Neuronal stem cell (in vitro differentiated cells): ENCODE data around the gene PPM1G.
"Not testable (repeated sequence)": the region's sequence is repeated elsewhere in the genome, so short reads cannot be mapped to it uniquely, and the experiment has no call there.

ENCODE experiments used
- DNase-seq: peaks from one replicate; pipeline ENCODE4 v3.0.0-alpha.2; 2013; ENCODE audit warnings: low spot score
- H2AFZ ChIP-seq: one replicate; pipeline ENCODE4 v1.6.1; 2013; ENCODE audit warnings: mild to moderate bottlenecking, low read length, inconsistent platforms
- H2AK5ac ChIP-seq: 2 replicates; pipeline ENCODE4 v1.6.1; 2013; ENCODE audit warnings: low read depth, mild to moderate bottlenecking, inconsistent platforms, low read length, moderate library complexity, mixed read lengths
- H2BK120ac ChIP-seq: 2 replicates; pipeline ENCODE4 v1.6.1; 2013; ENCODE audit warnings: low read depth, mild to moderate bottlenecking, inconsistent platforms, low read length, moderate library complexity, mixed read lengths
- H2BK12ac ChIP-seq: one replicate; pipeline ENCODE4 v1.6.1; 2013; ENCODE audit warnings: low read length, inconsistent platforms
- H2BK15ac ChIP-seq: 2 replicates; pipeline ENCODE4 v1.6.1; 2013; ENCODE audit warnings: mild to moderate bottlenecking, low read length, inconsistent platforms, mixed read lengths
- H2BK5ac ChIP-seq: one replicate; pipeline ENCODE4 v1.6.1; 2013; ENCODE audit warnings: inconsistent platforms, mild to moderate bottlenecking, low read length, moderate library complexity
- H3K14ac ChIP-seq: one replicate; pipeline ENCODE4 v1.6.1; 2013; ENCODE audit warnings: low read length, inconsistent platforms
- H3K18ac ChIP-seq: 2 replicates; pipeline ENCODE4 v1.6.1; 2013; ENCODE audit warnings: low read length, inconsistent platforms
- H3K23ac ChIP-seq: 2 replicates; pipeline ENCODE4 v1.6.1; 2013; ENCODE audit warnings: low read depth, mild to moderate bottlenecking, mixed read lengths, low read length, inconsistent platforms; ENCODE audit not compliant: poor library complexity
- H3K27ac ChIP-seq: replicated peaks from 3 replicates; pipeline ENCODE4 v1.5.1; 2013; ENCODE audit warnings: low read length, inconsistent platforms
- H3K27me3 ChIP-seq, 3 experiments: 2 replicates each; pipeline ENCODE4 v1.6.1; 2013; ENCODE audit warnings: low read length in 3 of 3, mild to moderate bottlenecking in 2 of 3, inconsistent platforms in 1 of 3, low read depth in 1 of 3, mixed read lengths in 1 of 3, moderate library complexity in 1 of 3; ENCODE audit not compliant: control insufficient read depth in 3 of 3, insufficient read depth in 3 of 3
- H3K36me3 ChIP-seq, 2 donors: replicated peaks in 1 of 2; 2 replicates each; pipeline ENCODE4 v1.6.1; 2013; ENCODE audit warnings: low read length in 2 of 2; ENCODE audit not compliant: control insufficient read depth in 2 of 2, insufficient read depth in 2 of 2
- H3K4ac ChIP-seq: 2 replicates; pipeline ENCODE4 v1.6.1; 2013; ENCODE audit warnings: inconsistent platforms, mild to moderate bottlenecking, low read length, moderate library complexity
- H3K4me1 ChIP-seq, 2 donors: 1 replicate in 1 of 2; 2 replicates in 1 of 2; pipeline ENCODE4 v1.6.1; 2013; ENCODE audit warnings: low read length in 2 of 2, low read depth in 1 of 2; ENCODE audit not compliant: control insufficient read depth in 2 of 2, insufficient read depth in 1 of 2
- H3K4me2 ChIP-seq: one replicate; pipeline ENCODE4 v1.6.1; 2013; ENCODE audit warnings: mild to moderate bottlenecking, low read length, inconsistent platforms; ENCODE audit not compliant: insufficient read depth, poor library complexity, severe bottlenecking
- H3K4me3 ChIP-seq, 2 donors: 2 replicates each; pipeline ENCODE4 v1.5.1; 2013; ENCODE audit warnings: low read length in 2 of 2, mild to moderate bottlenecking in 2 of 2, inconsistent platforms in 1 of 2, moderate library complexity in 1 of 2
- H3K79me1 ChIP-seq: one replicate; pipeline ENCODE4 v1.6.1; 2013; ENCODE audit warnings: low read depth, mild to moderate bottlenecking, inconsistent platforms, low read length, moderate library complexity
- H3K9ac ChIP-seq: one replicate; pipeline ENCODE4 v1.6.1; 2013; ENCODE audit warnings: mild to moderate bottlenecking, low read depth, low read length, inconsistent platforms; ENCODE audit not compliant: poor library complexity
- H3K9me3 ChIP-seq, 2 donors: replicated peaks in 1 of 2; 2 replicates each; pipeline versions ENCODE3 to v1.6.1; 2013; ENCODE audit warnings: low read length in 2 of 2, mild to moderate bottlenecking in 2 of 2, inconsistent platforms in 1 of 2, low read depth in 1 of 2, mixed read lengths in 1 of 2, moderate library complexity in 1 of 2; ENCODE audit not compliant: control insufficient read depth in 2 of 2, insufficient read depth in 1 of 2
- H4K8ac ChIP-seq: one replicate; pipeline ENCODE4 v1.6.1; 2013; ENCODE audit warnings: low read depth, mild to moderate bottlenecking, inconsistent platforms, low read length, moderate library complexity
- H4K91ac ChIP-seq: one replicate; pipeline ENCODE4 v1.6.1; 2013; ENCODE audit warnings: low read length, low read depth, mild to moderate bottlenecking, inconsistent platforms; ENCODE audit not compliant: poor library complexity
- WGBS, 2 donors: extraction: QIAGEN DNeasy Blood & Tissue Kit; methylation state at CpG; one replicate each; pipeline ENCODE4 v1.1.7; 2013; ENCODE audit warnings: missing lambda C conversion rate in 2 of 2, mixed read lengths in 1 of 2; ENCODE audit not compliant: insufficient read length in 2 of 2, insufficient replicate concordance in 1 of 2; ENCODE audit errors: extremely low coverage in 2 of 2; 5-methylcytosine and 5-hydroxymethylcytosine counted together

PPM1G gene

GRCh38 chr2:27428978-27429541 is 19.7 kb upstream of the PPM1G start:
- H3K27ac ChIP-seq, result peak overlapping the region; percentile 94
- WGBS, 2 donors, result no CpG with 5 or more reads among the region's 51 CpGs

GRCh38 chr2:27428213-27428977 is 19.0 kb upstream of the PPM1G start, which contains the start of gene NRBP1:
Gene NRBP1 (plus strand): TSS chr2:27428631. CDS start chr2:27433274, 4,643 bp downstream.
- H3K18ac ChIP-seq, result peak within 1 kb of the TSS; percentile 99
- H4K91ac ChIP-seq, result no peak within 1 kb of the TSS
- H3K27ac ChIP-seq, result peak within 1 kb of the TSS; percentile 94
- WGBS, 2 donors, result no CpG with 5 or more reads among the region's 75 CpGs
- H3K4ac ChIP-seq, result no peak within 1 kb of the TSS
- H3K23ac ChIP-seq, result peak within 1 kb of the TSS; percentile 96
- H3K4me2 ChIP-seq, result peak within 1 kb of the TSS; percentile 71
- H3K9ac ChIP-seq, result peak within 1 kb of the TSS; percentile 87
- H2BK5ac ChIP-seq, result peak within 1 kb of the TSS; percentile 91
- no peaks in the 10 kb centered on the region for H3K27me3 ChIP-seq
- peaks cover 2 to 3% of the 10 kb centered on the region in 2 donors for H3K4me1 ChIP-seq
- peaks cover 4 to 22% of the 10 kb centered on the region in 2 donors for H3K36me3 ChIP-seq
- H2AFZ ChIP-seq, result peak within 1 kb of the TSS; percentile 93
- peak; percentile 94 for DNase-seq
- no peak within 1 kb of the TSS for H2BK12ac ChIP-seq
- H3K4me3 ChIP-seq, result peak within 1 kb of the TSS; percentile 98
- no peaks in the 10 kb centered on the region for H3K9me3 ChIP-seq
- H2AK5ac ChIP-seq, result no peak within 1 kb of the TSS
- H2BK120ac ChIP-seq, result peak within 1 kb of the TSS; percentile 57
- H2BK15ac ChIP-seq, result peak within 1 kb of the TSS; percentile 37
- H3K79me1 ChIP-seq, result no peaks in the 10 kb centered on the region
- H4K8ac ChIP-seq, result no peak within 1 kb of the TSS
- peak within 1 kb of the TSS; percentile 75 for H3K14ac ChIP-seq

More at GRCh38 chr2:27428978-27429541, 19.7 kb upstream of the PPM1G start:
- Histone ChIP-seq H3K79me1 (no peaks in the 10 kb centered on the region), H2AK5ac (no peak overlapping the region), H2AFZ (peak overlapping the region; percentile 93), H4K8ac (no peak overlapping the region), H3K4me1 (peaks cover 2 to 3% of the 10 kb centered on the region in 2 donors), H3K23ac (peak overlapping the region; percentile 96), H3K18ac (peak overlapping the region; percentile 99), H2BK5ac (peak overlapping the region; percentile 91), H2BK12ac (no peak overlapping the region), H3K4ac (no peak overlapping the region), H3K14ac (peak overlapping the region; percentile 75), H3K4me2 (peak overlapping the region; percentile 71), H3K36me3 (peaks cover 9 to 29% of the 10 kb centered on the region in 2 donors), H2BK120ac (no peak overlapping the region), H3K4me3 (peak overlapping the region; percentile 98), H4K91ac (no peak overlapping the region), H2BK15ac (no peak overlapping the region), H3K9me3 (no peaks in the 10 kb centered on the region), H3K9ac (peak overlapping the region; percentile 87), H3K27me3 (no peaks in the 10 kb centered on the region)
- peak; percentile 79 for DNase-seq

- no peaks in the 10 kb centered on the region for H3K9me3 ChIP-seq
- H2BK120ac ChIP-seq, result peak overlapping the region; percentile 57
- no peak overlapping the region for H4K91ac ChIP-seq
- H3K14ac ChIP-seq, result no peak overlapping the region
- no peak overlapping the region for H2AK5ac ChIP-seq
- peaks cover 0 to 17% of the 10 kb centered on the region in 2 donors for H3K36me3 ChIP-seq
- H2BK12ac ChIP-seq, result no peak overlapping the region
- no peak overlapping the region for H3K4ac ChIP-seq
- H3K27me3 ChIP-seq, result no peaks in the 10 kb centered on the region
- DNase-seq, result peak; percentile 12
- H2AFZ ChIP-seq, result peak overlapping the region; percentile 93
- H3K4me3 ChIP-seq, result peak overlapping the region; percentile 90 to 98
- H3K4me1 ChIP-seq, result peaks cover 2 to 3% of the 10 kb centered on the region in 2 donors
- H4K8ac ChIP-seq, result no peak overlapping the region
- no peak overlapping the region for H3K18ac ChIP-seq
- H3K9ac ChIP-seq, result no peak overlapping the region
- H2BK5ac ChIP-seq, result no peak overlapping the region
- no peak overlapping the region for H2BK15ac ChIP-seq
- 100% methylated on average over 2 of the region's 7 CpGs for WGBS, 2 donors
- no peaks in the 10 kb centered on the region for H3K79me1 ChIP-seq
- peak overlapping the region; percentile 58 for H3K4me2 ChIP-seq
- H3K27ac ChIP-seq, result peak overlapping the region; percentile 90
- no peak overlapping the region for H3K23ac ChIP-seq
Observed at GRCh38 chr2:27427863-27428212, 18.4 kb upstream of the PPM1G start.

- not testable (repeated sequence) for H2AK5ac ChIP-seq, H3K27me3 ChIP-seq, H2BK12ac ChIP-seq, H3K36me3 ChIP-seq, H3K4me1 ChIP-seq, H3K4me2 ChIP-seq, H2AFZ ChIP-seq, H3K27ac ChIP-seq, H3K9ac ChIP-seq, H4K8ac ChIP-seq, H3K4ac ChIP-seq, H3K79me1 ChIP-seq, H3K4me3 ChIP-seq, H3K9me3 ChIP-seq, H2BK120ac ChIP-seq, H3K18ac ChIP-seq, H4K91ac ChIP-seq, H3K23ac ChIP-seq, DNase-seq, H3K14ac ChIP-seq, H2BK5ac ChIP-seq, H2BK15ac ChIP-seq
- WGBS, 2 donors, result no CpG with 5 or more reads among the region's 10 CpGs
Observed at GRCh38 chr2:27425039-27425438, 15.6 kb upstream of the PPM1G start.
